ENCODE data around the gene BBOX1.
"Not testable (repeated sequence)": the region's sequence is repeated elsewhere in the genome, so short reads cannot be mapped to it uniquely, and the experiment has no call there.

The BBOX1 gene, protein sequence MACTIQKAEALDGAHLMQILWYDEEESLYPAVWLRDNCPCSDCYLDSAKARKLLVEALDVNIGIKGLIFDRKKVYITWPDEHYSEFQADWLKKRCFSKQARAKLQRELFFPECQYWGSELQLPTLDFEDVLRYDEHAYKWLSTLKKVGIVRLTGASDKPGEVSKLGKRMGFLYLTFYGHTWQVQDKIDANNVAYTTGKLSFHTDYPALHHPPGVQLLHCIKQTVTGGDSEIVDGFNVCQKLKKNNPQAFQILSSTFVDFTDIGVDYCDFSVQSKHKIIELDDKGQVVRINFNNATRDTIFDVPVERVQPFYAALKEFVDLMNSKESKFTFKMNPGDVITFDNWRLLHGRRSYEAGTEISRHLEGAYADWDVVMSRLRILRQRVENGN

DNA sequence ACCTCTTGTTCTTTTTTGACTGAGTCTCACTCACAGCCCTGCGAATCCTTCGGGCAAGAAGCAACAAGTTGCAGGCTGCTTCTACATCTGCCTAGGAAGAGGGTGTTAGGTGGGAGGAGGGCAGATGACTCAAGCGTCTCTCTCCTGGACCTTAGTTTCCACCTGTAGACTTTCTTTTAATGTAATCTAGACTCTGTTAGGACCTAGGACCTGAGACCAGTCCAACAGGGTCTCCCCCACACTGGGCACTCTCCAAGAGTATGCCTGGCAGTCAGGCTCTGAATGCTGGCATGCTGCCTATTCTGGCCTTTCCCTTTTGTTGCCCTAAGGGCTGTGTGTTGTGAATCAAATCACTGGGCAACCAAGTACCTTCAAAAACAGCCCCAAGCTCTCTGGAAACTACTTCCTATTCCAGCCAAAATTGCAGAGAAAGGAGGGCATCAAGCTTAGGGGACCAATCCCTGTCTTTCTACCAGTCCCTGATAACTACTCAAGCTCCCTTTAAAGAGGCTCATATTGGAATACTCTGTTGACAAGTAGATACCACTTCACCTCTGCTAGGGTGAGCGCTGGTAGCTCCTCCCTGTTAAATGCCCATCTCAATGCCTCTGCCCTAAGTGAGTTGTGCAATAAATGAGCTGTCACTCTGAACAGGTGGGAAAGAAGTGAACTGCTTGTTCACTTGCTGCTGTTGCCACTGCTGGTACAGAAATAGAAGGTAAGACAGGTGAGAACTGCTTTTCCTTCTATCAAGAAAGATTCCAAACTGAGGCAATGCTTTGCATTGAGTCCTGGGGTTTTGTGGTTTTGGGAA is at the start of gene BBOX1:
Gene BBOX1 (plus strand): TSS at position 514 of the 814 bp plus-strand sequence. CDS start 14,616 bp downstream, outside the sequence.
- no peak for DNase-seq (ENCODE audit: low spot score in 2 of 2)
- no peaks in the 10 kb centered on the region for H3K4me1 Mint-ChIP-seq
- H3K9me3 Mint-ChIP-seq, result peaks cover 4% of the 10 kb centered on the region
- no peak within 1 kb of the TSS for H3K4me3 Mint-ChIP-seq
- no peaks in the 10 kb centered on the region for H3K27me3 Mint-ChIP-seq
- no peak within 1 kb of the TSS for H3K27ac Mint-ChIP-seq
- ATAC-seq (ENCODE audit: low read depth), result no peak
- H3K36me3 Mint-ChIP-seq, result no peaks in the 10 kb centered on the region

DNA sequence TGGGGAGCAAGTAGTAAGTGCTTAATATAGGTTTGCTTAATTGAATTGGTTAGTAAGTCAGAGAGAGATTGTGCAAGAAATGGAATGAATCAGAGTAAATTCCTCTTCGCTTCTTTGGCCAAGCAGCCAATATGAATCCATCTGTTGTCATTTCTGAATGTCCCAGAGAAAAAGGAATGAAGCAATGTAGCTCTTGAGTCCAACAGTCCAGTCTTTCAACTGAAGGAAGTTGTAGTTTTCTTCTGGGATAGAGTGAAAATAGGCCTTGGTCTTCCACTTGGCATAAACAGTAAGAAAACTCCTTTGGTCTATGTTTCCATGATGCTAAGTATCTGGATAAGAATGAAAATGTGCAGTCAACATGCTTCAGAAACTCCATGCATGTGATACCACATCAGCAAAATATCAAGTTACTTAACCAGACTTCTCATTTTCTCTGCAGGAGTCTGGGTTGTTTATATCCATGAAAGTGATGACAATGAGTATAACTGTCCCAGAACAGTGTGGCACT is 48.5 kb upstream of the BBOX1 start:
- H3K4me1 Mint-ChIP-seq, result no peaks in the 10 kb centered on the region
- H3K27me3 Mint-ChIP-seq, result no peaks in the 10 kb centered on the region
- H3K36me3 Mint-ChIP-seq, result no peaks in the 10 kb centered on the region
- no peak for DNase-seq (ENCODE audit: low spot score in 2 of 2)
- no peaks in the 10 kb centered on the region for H3K9me3 Mint-ChIP-seq
- H3K4me3 Mint-ChIP-seq, result no peak overlapping the region
- no peak for ATAC-seq (ENCODE audit: low read depth)
- H3K27ac Mint-ChIP-seq, result no peak overlapping the region

DNA sequence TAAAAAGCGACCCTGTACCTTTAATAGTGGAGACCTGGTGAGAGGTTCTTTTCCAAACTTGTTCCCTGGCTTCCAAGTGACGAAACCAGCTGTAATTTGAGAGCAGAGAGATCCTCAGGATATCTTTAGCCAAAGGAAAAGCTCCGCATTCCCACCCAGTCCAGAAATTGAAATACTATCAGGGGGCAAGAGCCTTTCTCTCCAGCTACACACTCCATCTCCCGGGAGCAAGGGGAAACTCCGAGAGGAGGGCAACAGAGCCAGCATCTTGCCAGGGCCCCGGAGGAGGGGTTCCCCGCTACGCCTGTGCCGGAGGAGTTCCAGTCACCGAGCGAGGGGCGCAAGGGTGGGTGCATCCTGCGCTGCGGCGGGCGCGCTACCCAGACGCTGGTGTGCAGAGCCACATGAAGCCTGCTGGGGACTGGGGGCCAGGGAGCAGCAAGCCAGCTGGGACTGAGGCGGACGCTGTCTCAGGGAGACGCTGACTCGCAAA is 46.6 kb upstream of the BBOX1 start, which contains the start of gene FIBIN:
Gene FIBIN (plus strand): TSS at position 148 of the 493 bp plus-strand sequence. CDS start 415 bp downstream, outside the sequence.
- H3K36me3 Mint-ChIP-seq, result no peaks in the 10 kb centered on the region
- no peak within 1 kb of the TSS for H3K27ac Mint-ChIP-seq
- no peaks in the 10 kb centered on the region for H3K27me3 Mint-ChIP-seq
- no peak for ATAC-seq (ENCODE audit: low read depth)
- H3K9me3 Mint-ChIP-seq, result no peaks in the 10 kb centered on the region
- DNase-seq (ENCODE audit: low spot score in 2 of 2), result no peak
- no peaks in the 10 kb centered on the region for H3K4me1 Mint-ChIP-seq
- no peak within 1 kb of the TSS for H3K4me3 Mint-ChIP-seq

DNA sequence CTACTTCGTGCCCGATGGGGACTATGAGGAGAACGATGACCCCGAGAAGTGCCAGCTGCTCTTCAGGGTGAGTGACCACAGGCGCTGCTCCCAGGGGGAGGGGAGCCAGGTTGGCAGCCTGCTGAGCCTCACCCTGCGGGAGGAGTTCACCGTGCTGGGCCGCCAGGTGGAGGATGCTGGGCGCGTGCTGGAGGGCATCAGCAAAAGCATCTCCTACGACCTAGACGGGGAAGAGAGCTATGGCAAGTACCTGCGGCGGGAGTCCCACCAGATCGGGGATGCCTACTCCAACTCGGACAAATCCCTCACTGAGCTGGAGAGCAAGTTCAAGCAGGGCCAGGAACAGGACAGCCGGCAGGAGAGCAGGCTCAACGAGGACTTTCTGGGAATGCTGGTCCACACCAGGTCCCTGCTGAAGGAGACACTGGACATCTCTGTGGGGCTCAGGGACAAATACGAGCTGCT is 46.0 kb upstream of the BBOX1 start:
- ATAC-seq (ENCODE audit: low read depth), result no peak
- H3K27ac Mint-ChIP-seq, result no peak overlapping the region
- no peak overlapping the region for H3K4me3 Mint-ChIP-seq
- no peaks in the 10 kb centered on the region for H3K9me3 Mint-ChIP-seq
- no peaks in the 10 kb centered on the region for H3K36me3 Mint-ChIP-seq
- H3K27me3 Mint-ChIP-seq, result no peaks in the 10 kb centered on the region
- H3K4me1 Mint-ChIP-seq, result no peaks in the 10 kb centered on the region
- DNase-seq (ENCODE audit: low spot score in 2 of 2), result no peak

DNA sequence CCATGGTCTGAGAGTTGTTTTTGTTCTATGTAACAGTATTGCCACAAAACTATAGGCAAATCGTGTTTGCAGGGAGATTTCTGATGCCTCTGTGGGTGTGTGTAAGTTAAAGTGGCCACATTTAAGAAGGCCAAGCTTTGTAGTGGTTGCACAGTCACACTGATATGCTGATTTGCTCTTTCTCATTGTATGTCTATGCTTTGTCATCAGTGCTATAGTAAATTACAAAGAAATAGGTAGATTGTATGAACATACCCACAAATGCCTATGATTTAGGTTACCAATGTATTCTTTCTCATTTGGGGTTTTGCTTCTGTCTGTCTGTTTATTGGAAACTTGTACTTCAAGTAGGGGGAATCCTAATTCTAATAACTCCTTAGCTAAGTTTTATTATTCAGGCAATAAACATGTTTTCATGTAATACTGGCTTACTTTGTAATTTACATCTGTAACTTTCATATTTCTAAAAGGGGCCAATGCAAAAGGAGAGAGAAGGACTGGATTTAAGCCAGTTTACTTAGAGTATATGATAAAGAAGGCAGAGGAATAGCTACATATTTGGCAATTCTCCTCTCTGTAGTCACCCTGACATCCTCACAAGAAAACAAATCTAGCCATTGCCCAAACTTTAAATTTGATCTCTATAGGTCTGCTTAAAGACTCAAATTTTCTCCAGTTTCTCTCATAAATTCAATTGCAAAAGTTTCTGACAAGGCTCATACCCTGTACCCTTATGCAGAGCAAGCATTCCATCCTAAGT is 44.7 kb upstream of the BBOX1 start:
- Mint-ChIP-seq H3K27me3 (no peaks in the 10 kb centered on the region), H3K9me3 (no peaks in the 10 kb centered on the region), H3K27ac (no peak overlapping the region), H3K36me3 (no peaks in the 10 kb centered on the region), H3K4me3 (no peak overlapping the region), H3K4me1 (no peaks in the 10 kb centered on the region)
- ATAC-seq (ENCODE audit: low read depth) (no peak), DNase-seq (ENCODE audit: low spot score in 2 of 2) (no peak)

DNA sequence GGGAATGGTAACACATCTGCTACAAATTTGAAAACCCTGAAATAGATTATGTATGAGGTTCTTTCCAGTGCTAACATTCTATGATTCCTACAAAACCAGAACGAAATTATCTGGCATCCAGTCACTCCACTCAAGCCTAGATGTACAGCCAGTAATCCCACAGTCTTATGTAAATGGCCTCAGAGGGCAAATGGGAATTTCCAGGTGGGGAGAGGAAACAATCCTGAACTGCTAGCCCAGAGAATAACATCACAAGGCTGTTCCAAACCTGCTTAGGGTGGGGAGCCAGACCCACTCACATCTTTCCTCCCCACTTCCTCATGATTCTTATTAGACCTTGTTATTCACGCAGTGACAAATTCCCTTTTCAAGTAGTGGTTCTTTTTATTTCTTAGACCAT is 43.2 kb upstream of the BBOX1 start:
- Mint-ChIP-seq H3K27ac (no peak overlapping the region), H3K27me3 (no peaks in the 10 kb centered on the region)
- ATAC-seq (ENCODE audit: low read depth), result no peak

DNA sequence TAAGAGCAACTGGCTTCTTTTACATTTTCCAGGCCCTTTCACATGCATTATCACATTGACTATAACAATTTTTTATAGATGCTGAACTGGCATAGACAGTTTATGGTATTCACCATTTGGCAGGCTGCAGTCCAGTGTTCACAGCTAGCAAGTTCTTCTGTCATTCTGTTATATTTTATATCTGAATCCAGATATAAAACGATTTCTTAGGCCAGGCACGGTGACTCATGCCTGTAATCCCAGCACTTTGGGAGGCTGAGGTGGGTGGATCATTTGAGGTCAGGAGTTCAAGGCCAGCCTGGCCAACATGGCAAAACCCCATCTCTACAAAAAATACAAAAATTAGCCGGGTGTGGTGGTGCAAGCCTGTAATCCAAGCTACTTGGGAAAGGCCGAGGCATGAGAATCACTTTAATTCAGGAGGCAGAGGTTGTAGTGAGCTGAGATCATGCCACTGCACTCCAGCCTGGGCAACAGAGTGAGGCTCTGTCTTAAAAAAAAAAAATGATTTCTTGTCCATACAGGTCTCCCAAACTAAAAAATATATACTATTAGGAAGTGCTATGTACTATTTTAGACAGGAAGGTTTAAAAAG is 39.4 kb upstream of the BBOX1 start:
- not testable (repeated sequence) for ATAC-seq (ENCODE audit: low read depth); H3K4me3 Mint-ChIP-seq; H3K27me3 Mint-ChIP-seq; H3K9me3 Mint-ChIP-seq; H3K36me3 Mint-ChIP-seq; DNase-seq (ENCODE audit: low spot score in 2 of 2); H3K27ac Mint-ChIP-seq; H3K4me1 Mint-ChIP-seq

More for the DNA sequence above, 43.2 kb upstream of the BBOX1 start:
- DNase-seq (ENCODE audit: low spot score in 2 of 2), result no peak
- Mint-ChIP-seq H3K4me3 (no peak overlapping the region), H3K36me3 (no peaks in the 10 kb centered on the region), H3K4me1 (no peaks in the 10 kb centered on the region), H3K9me3 (no peaks in the 10 kb centered on the region)

DNA sequence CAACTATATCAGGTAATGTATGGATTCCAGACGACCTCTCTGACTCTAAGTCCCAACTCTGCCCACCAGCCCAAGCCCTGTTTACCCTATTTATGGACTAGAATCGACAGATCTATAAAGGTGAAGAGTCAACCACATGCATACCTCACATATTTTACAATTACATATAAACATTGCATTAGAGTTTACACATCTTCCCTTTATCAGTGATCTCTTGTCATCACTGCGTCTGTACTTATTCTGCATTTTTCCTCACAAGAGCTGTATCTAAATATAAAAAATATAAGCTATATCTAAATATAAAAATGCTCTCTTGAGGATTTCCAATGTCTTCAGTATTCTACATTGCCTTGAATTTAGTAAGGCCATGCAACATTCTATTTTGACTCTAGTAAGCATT is 38.2 kb upstream of the BBOX1 start:
- no peaks in the 10 kb centered on the region for H3K36me3 Mint-ChIP-seq
- H3K4me3 Mint-ChIP-seq, result no peak overlapping the region
- no peak for DNase-seq (ENCODE audit: low spot score in 2 of 2)
- H3K27me3 Mint-ChIP-seq, result no peaks in the 10 kb centered on the region
- H3K4me1 Mint-ChIP-seq, result no peaks in the 10 kb centered on the region
- H3K9me3 Mint-ChIP-seq, result no peaks in the 10 kb centered on the region
- no peak for ATAC-seq (ENCODE audit: low read depth)
- no peak overlapping the region for H3K27ac Mint-ChIP-seq

DNA sequence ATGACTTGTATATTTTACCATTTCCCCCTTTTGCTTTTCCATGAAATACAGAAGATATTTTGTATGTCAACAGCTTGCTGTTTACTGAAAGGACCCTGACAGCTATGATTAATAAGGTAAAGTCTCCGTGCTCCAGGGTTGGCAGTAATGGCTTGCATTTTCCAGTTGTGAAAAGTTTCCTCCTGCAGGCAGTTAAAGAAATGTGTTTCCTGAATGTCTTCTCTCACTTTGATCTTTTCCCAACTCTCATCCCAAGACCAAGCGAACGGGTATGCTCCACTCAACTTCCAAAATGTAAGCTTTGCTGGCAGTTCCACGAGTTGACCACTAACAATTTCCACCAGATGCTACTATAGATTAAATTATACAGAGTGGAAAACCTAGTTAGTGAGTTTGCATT is 37.8 kb upstream of the BBOX1 start:
- Mint-ChIP-seq H3K36me3 (no peaks in the 10 kb centered on the region), H3K27ac (no peak overlapping the region), H3K27me3 (no peaks in the 10 kb centered on the region), H3K4me1 (no peaks in the 10 kb centered on the region), H3K4me3 (no peak overlapping the region), H3K9me3 (no peaks in the 10 kb centered on the region)
- no peak for DNase-seq (ENCODE audit: low spot score in 2 of 2)
- no peak for ATAC-seq (ENCODE audit: low read depth)

DNA sequence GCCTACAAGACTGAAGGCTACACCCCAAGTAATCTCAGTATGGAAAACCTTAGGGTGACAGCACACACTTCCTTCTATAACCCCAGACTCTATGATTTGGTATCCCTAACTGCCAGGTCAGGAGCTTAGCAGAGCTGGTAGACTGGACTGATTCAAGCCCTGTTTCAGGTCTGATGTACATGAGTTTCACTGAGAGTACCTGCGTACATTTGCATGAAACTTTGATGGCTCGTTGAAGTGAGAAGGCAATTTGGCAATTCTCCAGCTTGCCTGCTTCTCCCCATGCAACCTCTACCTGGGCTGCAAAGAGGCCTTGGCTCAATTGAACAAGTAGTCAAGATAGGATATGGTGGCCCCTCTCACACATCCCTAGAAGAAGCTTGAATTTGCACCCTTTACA is 36.5 kb upstream of the BBOX1 start:
- DNase-seq (ENCODE audit: low spot score in 2 of 2) (no peak), ATAC-seq (ENCODE audit: low read depth) (no peak)
- H3K27me3 Mint-ChIP-seq, result no peaks in the 10 kb centered on the region
- H3K4me1 Mint-ChIP-seq, result no peaks in the 10 kb centered on the region
- no peak overlapping the region for H3K4me3 Mint-ChIP-seq
- no peaks in the 10 kb centered on the region for H3K36me3 Mint-ChIP-seq
- no peaks in the 10 kb centered on the region for H3K9me3 Mint-ChIP-seq
- no peak overlapping the region for H3K27ac Mint-ChIP-seq

DNA sequence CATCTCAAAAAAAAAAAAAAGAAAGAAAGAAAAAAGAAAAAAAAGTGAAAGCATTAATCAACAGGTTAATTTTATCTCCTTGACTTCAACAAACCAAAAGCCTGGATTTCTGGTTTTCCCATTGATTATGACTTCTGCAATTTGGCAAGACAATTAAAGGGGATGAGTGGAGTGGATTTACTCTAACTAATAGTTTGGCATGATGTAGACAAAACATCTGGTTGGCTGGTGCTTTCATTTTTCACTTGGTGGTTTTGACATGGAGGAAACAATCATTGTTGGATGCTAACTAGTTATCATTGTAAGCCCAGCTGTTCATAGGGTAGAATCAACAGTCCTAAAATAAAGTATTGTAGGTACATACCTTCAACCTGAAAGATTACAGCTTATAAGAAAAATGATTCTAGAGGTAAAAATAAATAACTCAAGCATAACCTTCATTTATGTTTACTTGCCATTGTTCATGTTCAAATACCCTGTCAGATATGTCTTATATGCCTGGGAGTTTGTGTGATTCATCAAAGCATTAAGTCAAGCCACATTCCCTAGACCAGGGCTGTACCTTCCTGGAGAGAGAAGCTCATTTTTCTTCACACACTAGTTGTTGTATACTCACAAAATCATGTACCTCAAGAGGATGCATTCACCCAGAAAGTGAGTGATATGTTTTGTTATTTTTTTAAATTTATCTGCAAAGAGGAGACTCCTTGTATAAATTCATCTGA is 31.6 kb upstream of the BBOX1 start:
- no peaks in the 10 kb centered on the region for H3K27me3 Mint-ChIP-seq
- peaks cover 2% of the 10 kb centered on the region for H3K9me3 Mint-ChIP-seq
- H3K4me1 Mint-ChIP-seq, result no peaks in the 10 kb centered on the region
- ATAC-seq (ENCODE audit: low read depth) (no peak), DNase-seq (ENCODE audit: low spot score in 2 of 2) (no peak)
- no peak overlapping the region for H3K27ac Mint-ChIP-seq
- no peaks in the 10 kb centered on the region for H3K36me3 Mint-ChIP-seq
- no peak overlapping the region for H3K4me3 Mint-ChIP-seq

DNA sequence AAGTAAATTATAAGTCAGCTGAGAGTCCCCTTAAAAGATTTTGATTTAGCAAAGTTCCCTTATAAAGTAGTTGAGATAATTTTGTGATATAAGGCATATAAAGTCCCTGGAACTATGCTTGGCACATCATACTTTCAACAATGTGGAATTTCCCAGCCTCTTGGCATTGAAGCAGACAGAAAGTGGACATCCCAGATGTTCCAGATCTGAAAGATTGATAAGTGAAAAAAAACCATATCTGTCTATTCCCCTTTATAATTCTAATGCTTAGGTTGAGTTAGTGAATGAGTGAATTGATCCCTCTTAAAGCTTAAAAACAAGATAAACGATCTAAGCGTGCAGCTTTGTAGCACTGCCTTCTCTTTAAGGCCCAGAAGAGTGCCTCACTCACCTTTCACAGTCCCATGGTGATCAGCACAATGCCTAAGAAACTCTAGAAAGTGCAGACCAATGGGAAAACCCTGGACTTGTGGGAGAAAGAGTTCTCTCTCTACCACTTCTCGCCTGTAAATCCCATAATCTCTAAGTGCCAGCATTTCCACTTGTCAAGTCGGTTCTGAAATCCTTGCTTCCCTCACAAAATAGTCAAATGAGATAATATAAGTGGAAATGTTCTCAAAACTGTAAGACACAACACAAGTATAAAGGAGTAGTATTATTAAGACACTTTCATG is 28.9 kb upstream of the BBOX1 start:
- H3K4me1 Mint-ChIP-seq, result no peaks in the 10 kb centered on the region
- no peaks in the 10 kb centered on the region for H3K36me3 Mint-ChIP-seq
- no peak overlapping the region for H3K27ac Mint-ChIP-seq
- H3K4me3 Mint-ChIP-seq, result no peak overlapping the region
- DNase-seq (ENCODE audit: low spot score in 2 of 2) (no peak), ATAC-seq (ENCODE audit: low read depth) (no peak)
- H3K9me3 Mint-ChIP-seq, result peaks cover 2% of the 10 kb centered on the region
- H3K27me3 Mint-ChIP-seq, result no peaks in the 10 kb centered on the region
